HepG2 (cell line): ENCODE measurements around the gene CUL1.

ENCODE experiments used
- BORCS8-MEF2B ChIP-seq: sonication (generic); formaldehyde crosslinking; IDR thresholded peaks from 2 replicates; pipeline ENCODE4 v1.8.0; 2022; ENCODE audit warnings: mild to moderate bottlenecking, missing genetic modification reagents
- CTCF ChIP-seq: sonication (generic); formaldehyde crosslinking; IDR thresholded peaks from 2 replicates; pipeline ENCODE4 v1.5.0; 2020; ENCODE audit warnings: mild to moderate bottlenecking, missing genetic modification reagents, moderate library complexity
- EZH2 ChIP-seq: conservative IDR thresholded peaks from 2 replicates; pipeline ENCODE4 v1.6.1; 2012; ENCODE audit warnings: mild to moderate bottlenecking, low read depth, low read length, moderate library complexity
- FLYWCH1 ChIP-seq: sonication (generic); formaldehyde crosslinking; IDR thresholded peaks from 2 replicates; pipeline ENCODE4 v1.8.1; 2023; ENCODE audit warnings: mild to moderate bottlenecking, missing genetic modification reagents
- ISX ChIP-seq: sonication (generic); formaldehyde crosslinking; conservative IDR thresholded peaks from 2 replicates; pipeline ENCODE4 v1.5.0; 2020; ENCODE audit warnings: missing genetic modification reagents
- MTF1 ChIP-seq: sonication (generic); formaldehyde crosslinking; IDR thresholded peaks from 2 replicates; pipeline ENCODE4 v1.5.0; 2020; ENCODE audit warnings: missing genetic modification reagents
- MXI1 ChIP-seq: IDR thresholded peaks from 3 replicates; pipeline ENCODE4 v1.6.1; 2012; ENCODE audit warnings: low read depth, low read length, inconsistent platforms, borderline replicate concordance
- MYPOP ChIP-seq: sonication (generic); formaldehyde crosslinking; IDR thresholded peaks from 2 replicates; pipeline ENCODE4 v1.8.1; 2023; ENCODE audit warnings: mild to moderate bottlenecking, moderate library complexity, missing genetic modification reagents
- TAF15 ChIP-seq: fragments of 200-400 bp; formaldehyde crosslinking; IDR thresholded peaks from one replicate; pipeline ENCODE4 v1.6.1; 2018; ENCODE audit warnings: mild to moderate bottlenecking, low read depth, low read length; ENCODE audit not compliant: poor library complexity, severe bottlenecking
- ZNF17 ChIP-seq: sonication (generic); formaldehyde crosslinking; IDR thresholded peaks from 2 replicates; pipeline ENCODE4 v1.5.0; 2020; ENCODE audit warnings: mild to moderate bottlenecking, missing genetic modification reagents
- ZNF337 ChIP-seq: sonication (generic); formaldehyde crosslinking; IDR thresholded peaks from 2 replicates; pipeline ENCODE4 v1.5.1; 2020; ENCODE audit warnings: missing genetic modification reagents, low read depth, mild to moderate bottlenecking, borderline replicate concordance
- ZNF512 ChIP-seq: sonication (generic); formaldehyde crosslinking; IDR thresholded peaks from 2 replicates; pipeline ENCODE4 v1.4.0; 2020; ENCODE audit warnings: mild to moderate bottlenecking, missing genetic modification reagents
- ZNF570 ChIP-seq: sonication (generic); formaldehyde crosslinking; IDR thresholded peaks from 2 replicates; pipeline ENCODE4 v1.4.0; 2020; ENCODE audit warnings: mild to moderate bottlenecking, missing genetic modification reagents, borderline replicate concordance
- ZNF713 ChIP-seq: sonication (generic); formaldehyde crosslinking; IDR thresholded peaks from 2 replicates; pipeline ENCODE4 v1.4.0; 2020; ENCODE audit warnings: mild to moderate bottlenecking, missing genetic modification reagents

- TF ChIP-seq ISX (CRISPR knock-in tag) (no peak), CTCF (CRISPR knock-in tag) (no peak), MXI1 (no peak), FLYWCH1 (CRISPR knock-in tag) (no peak), MTF1 (CRISPR knock-in tag) (no peak), MYPOP (CRISPR knock-in tag) (no peak), TAF15 (no peak), ZNF570 (no peak), EZH2 (no peak), BORCS8-MEF2B (CRISPR knock-in tag) (no peak), ZNF17 (CRISPR knock-in tag) (no peak), ZNF512 (no peak), ZNF713 (CRISPR knock-in tag) (no peak), ZNF337 (CRISPR knock-in tag) (no peak)
These were observed 74.6 kb downstream of the CUL1 start for GRCh38 chr7:148773334-148773733.
